Right cardiac atrium (tissue), 5 donors: ENCODE measurements around the gene CPLX4. TPM values are rescaled to one million over a fixed set of nuclear protein-coding genes. Genes with fewer than 3 reads are reported as not detected.
A peak's percentile ranks its signal among the peaks of the same experiment; 100 is the strongest.

ENCODE experiments used
- ATAC-seq, 2 donors: fragments of 200-7000 bp; cut with Tn5 transposase; one replicate each; pipeline versions ENCODE4 v1.8.0 to v1.9.1; 2020; ENCODE audit warnings: moderate library complexity in 2 of 2, mild to moderate bottlenecking in 1 of 2
- DNase-seq, 3 donors: peaks; one replicate each; pipeline ENCODE4 v3.0.0-alpha.2; 2020
- H3K27ac ChIP-seq: one replicate; pipeline ENCODE4 v1.5.1; 2013; ENCODE audit warnings: mild to moderate bottlenecking, low read length, control low read depth, moderate library complexity
- H3K27me3 ChIP-seq: one replicate; pipeline ENCODE4 v1.6.1; 2013; ENCODE audit not compliant: control insufficient read depth, insufficient read depth
- H3K4me1 ChIP-seq: one replicate; pipeline ENCODE4 v1.6.1; 2013; ENCODE audit warnings: low read length; ENCODE audit not compliant: control insufficient read depth, insufficient read depth
- H3K4me3 ChIP-seq: one replicate; pipeline ENCODE4 v1.5.1; 2013; ENCODE audit warnings: low read length, control low read depth
- H3K9me3 ChIP-seq: one replicate; pipeline ENCODE4 v1.6.1; 2013; ENCODE audit warnings: low read length; ENCODE audit not compliant: control insufficient read depth
- WGBS: extraction: QIAGEN DNeasy Blood & Tissue Kit; methylation state at CpG from one replicate; pipeline ENCODE4 v1.1.7; 2013; 5-methylcytosine and 5-hydroxymethylcytosine counted together
- intact Hi-C, 4 donors: fragments of 100-400 bp; cut with DNase I; formaldehyde crosslinking; loops; one replicate each; pipeline versions ENCODE4 v1.11.0 to v1.14.0; 2022 to 2023
- polyA plus RNA-seq: library from polyadenylated mRNA; stranded (reverse); fragments of 200-250 nt; gene quantifications from one replicate; pipeline ENCODE4 v1.2.3, GENCODE V29; 2013
- total RNA-seq, 4 donors: library from RNA; stranded (reverse); fragmentation: NEBNext Ultra II Directional; extraction: Animal tissue kit (Norgen Biotek cat#: 25700); gene quantifications; one replicate each; pipeline ENCODE4 v1.2.1, GENCODE V29; 2021
- donor health status: healthy with polysubstance abuse.
- donor health status: DM: no; HTN: yes; CAD: no.
- donor health status: DM: no; HTN: no; CAD: no.
- donor health status: DM: no; HTN: yes; CAD: no; lungs with severe emphysema.
- donor health status: DM: yes; HTN: yes; CAD: no.

The CPLX4 gene
- total and polyA plus RNA-seq, 5 donors, result not detected

DNA sequence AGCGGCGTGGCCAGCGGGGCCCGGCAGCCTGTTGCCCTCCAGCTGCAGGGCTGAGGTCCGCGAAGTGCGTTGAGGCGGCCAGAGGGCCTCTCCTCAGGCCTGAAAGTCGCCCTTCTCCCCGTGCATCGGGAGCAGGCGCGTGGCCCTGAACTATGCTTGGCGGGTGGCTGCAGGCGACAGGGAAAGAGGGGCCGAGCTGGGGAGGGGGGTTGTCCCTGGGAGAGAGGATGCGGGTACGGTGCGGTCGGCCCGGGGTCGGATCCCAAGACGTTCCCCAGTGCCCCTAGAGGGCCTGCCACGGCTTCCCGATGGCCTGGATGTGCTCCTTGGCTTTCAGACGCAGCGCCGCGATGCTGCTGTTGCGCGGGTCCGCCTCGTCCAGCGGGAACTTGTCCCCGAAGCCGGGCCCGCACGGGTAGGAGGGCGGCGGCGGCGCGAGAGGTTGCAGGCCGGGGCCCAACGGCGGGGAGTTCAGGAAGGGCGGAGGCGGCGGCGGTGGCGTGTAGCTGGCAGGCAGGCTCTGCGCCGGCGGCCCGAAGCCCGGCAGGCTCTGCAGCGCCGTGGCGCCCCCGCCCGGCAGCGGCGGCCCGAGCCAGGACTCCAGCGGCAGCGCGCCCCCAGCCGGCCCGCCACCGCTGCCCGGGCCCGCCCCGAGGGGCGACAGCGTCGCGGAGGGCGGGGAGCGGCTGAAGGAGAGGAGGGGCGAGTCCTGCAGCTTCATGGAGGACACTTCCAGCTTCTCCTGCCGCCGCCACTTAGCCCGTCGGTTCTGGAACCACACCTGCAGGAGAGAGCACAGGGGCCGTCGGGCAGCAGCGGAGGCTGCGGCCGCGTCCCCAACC is 49.5 kb downstream of the CPLX4 start:
- 1% methylated on average over 90 of the region's 90 CpGs for WGBS
- intact Hi-C loops, result no loop called here
- Histone ChIP-seq H3K27me3 (peaks cover 2% of the 10 kb centered on the region), H3K4me3 (peak overlapping the region; percentile 24), H3K9me3 (no peaks in the 10 kb centered on the region), H3K4me1 (no peaks in the 10 kb centered on the region), H3K27ac (no peak overlapping the region)
- peak in 2 of 3 donors; percentile 70 to 71 for DNase-seq
- ATAC-seq, result peak; percentile 48 to 83

DNA sequence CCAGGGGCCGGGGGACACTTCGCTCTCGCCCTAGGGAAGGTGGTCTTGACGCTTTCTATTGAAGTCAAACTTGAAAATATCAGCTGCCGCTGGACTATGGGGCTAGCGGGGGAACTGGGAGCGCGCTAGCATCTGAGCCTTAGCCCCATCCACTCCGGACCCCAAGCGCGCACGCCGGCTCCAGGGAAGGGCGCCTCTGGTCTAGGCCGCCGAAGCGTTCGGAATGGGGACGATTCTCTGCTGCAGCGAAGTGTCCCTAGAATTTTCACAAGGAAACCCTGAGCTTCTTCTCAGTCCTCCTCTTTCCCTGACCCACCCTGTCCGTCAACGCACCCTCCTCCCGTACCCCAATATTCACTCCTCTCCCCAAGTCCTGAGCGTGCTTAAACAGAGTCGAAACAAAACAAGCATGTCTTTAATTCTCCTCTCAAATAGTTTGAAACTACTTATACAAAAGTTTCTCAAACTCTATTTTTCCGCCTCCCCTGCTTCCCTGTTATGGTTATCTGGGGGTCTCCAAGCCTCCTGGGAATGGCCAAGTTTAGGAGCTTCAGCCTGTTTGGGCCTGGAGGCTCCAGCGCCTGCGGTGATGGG is 50.2 kb downstream of the CPLX4 start:
- H3K4me3 ChIP-seq, result no peak overlapping the region
- peaks cover 2% of the 10 kb centered on the region for H3K27me3 ChIP-seq
- no peak for DNase-seq

DNA sequence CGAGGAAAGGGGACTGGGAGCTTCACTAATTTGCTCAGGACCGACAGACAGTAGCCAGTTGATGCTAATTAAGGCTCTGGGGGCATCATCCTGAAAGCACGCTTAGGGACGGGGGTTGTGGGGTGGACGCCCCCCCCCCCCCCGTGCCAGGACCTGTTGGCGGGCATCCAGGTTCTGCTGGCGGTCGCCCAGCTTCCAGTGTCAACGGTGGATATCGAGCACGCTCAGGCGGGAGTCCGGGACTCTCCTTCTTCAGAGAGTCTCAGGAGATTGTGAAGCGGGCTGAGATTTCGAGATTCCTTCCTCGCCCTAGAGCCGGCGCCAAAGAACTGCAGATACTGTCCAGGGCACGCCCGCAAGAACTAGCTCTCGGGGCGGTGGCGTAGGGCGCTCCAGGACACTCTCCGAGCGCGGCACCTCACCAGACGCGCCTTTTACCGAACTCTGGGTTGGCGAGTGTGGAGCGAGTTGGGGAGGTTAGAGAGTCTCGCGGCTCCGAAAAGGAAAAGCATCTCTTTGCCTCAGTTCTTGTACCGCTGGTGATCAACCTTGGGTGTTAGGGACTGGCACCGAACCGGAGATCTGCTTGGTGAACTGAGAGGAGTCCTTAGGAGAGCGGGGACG is 50.8 kb downstream of the CPLX4 start:
- Histone ChIP-seq H3K4me1 (no peaks in the 10 kb centered on the region), H3K9me3 (no peaks in the 10 kb centered on the region), H3K4me3 (no peak overlapping the region), H3K27me3 (peaks cover 2% of the 10 kb centered on the region), H3K27ac (no peak overlapping the region)
- WGBS, result 2% methylated on average over 41 of the region's 41 CpGs
- ATAC-seq (no peak), DNase-seq (no peak)
- intact Hi-C loops, result no loop called here

More for the DNA sequence above, 50.2 kb downstream of the CPLX4 start:
- intact Hi-C loops, result no loop called here
- no peak for ATAC-seq
- no peaks in the 10 kb centered on the region for H3K9me3 ChIP-seq
- H3K27ac ChIP-seq, result no peak overlapping the region
- no peaks in the 10 kb centered on the region for H3K4me1 ChIP-seq
- 8% methylated on average over 28 of the region's 28 CpGs for WGBS

DNA sequence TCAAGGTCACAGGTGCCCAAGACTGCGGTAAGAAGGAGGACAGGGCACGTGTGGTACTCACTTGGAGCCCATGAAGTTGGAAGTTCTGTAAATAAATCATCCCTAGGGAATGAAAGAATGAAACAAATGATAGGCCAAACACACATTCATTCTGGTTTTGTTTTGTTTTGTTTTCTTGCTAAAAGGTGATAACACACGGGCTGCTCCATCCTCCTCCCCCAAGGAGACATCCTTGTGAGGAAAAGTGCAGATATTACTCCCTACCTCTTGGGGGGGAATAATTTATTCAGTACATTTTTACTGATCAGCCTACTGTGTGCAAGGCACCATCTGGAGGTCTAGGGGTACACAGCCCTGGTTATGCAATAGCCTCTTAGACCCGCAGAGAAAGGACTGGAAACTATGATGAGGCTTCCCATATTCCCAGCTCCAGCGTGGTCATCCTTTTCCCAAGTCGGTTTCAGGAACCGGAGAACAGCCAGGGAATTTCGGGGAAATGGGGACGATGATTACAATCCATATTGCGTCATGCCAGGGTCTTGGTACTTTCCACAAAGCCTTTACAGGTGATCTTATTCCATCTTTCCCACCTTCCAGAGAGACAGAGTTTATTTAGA is 51.5 kb downstream of the CPLX4 start:
- H3K27ac ChIP-seq, result no peak overlapping the region
- H3K9me3 ChIP-seq, result no peaks in the 10 kb centered on the region
- H3K4me1 ChIP-seq, result no peaks in the 10 kb centered on the region
- ATAC-seq, result no peak
- peaks cover 2% of the 10 kb centered on the region for H3K27me3 ChIP-seq
- no peak overlapping the region for H3K4me3 ChIP-seq
- no peak for DNase-seq
- intact Hi-C loops, result no loop called here
- 5% methylated on average over 10 of the region's 10 CpGs for WGBS

DNA sequence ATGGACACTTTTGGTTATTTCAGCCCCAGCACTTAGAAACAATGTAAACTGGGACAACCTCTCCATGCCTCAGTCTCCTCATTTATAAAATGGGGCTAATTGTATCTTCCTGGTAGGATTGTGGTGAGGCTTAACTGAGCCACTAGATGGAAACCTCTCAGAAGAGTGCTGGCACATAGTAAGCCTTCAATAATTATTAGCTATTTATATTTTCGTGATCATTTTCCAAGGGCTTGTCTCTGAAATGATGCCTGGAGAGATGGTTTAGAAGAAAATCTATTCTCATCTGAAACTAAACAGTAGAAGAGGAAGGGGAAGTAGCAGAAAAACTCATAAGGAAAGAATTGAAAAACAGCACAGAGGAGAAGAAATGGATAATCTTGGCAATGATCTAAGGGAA is 52.0 kb downstream of the CPLX4 start:
- ATAC-seq, result no peak
- intact Hi-C loops, result no loop called here
- WGBS, result 13% methylated on average over 1 of the region's 1 CpG
- Histone ChIP-seq H3K9me3 (no peaks in the 10 kb centered on the region), H3K4me1 (no peaks in the 10 kb centered on the region), H3K27me3 (peaks cover 2% of the 10 kb centered on the region), H3K4me3 (no peak overlapping the region), H3K27ac (no peak overlapping the region)
- no peak for DNase-seq

DNA sequence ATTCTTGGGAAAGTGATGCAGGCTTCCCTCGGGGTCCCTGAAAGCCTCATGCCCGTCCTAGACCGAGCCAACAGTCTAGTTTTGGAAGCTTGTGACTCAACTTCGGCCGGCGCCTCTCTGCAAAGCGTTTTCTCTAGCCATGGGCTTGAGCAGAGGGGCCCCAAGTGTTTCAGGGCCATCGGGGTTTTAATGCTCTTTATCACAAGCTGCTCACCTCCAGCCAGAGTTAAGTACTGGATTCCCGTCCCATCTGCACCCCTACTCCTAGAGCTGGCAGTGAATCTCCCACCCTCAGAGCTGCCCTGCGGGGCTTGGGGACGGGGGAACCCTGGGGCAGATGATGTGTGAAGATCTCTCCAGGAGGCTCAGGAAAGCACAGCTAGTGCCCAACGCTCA is 52.5 kb downstream of the CPLX4 start:
- no peak for ATAC-seq
- WGBS, result 7% methylated on average over 12 of the region's 12 CpGs
- Histone ChIP-seq H3K4me3 (no peak overlapping the region), H3K27ac (no peak overlapping the region), H3K27me3 (peaks cover 2% of the 10 kb centered on the region), H3K9me3 (no peaks in the 10 kb centered on the region), H3K4me1 (no peaks in the 10 kb centered on the region)
- no peak for DNase-seq
- intact Hi-C loops, result no loop called here

DNA sequence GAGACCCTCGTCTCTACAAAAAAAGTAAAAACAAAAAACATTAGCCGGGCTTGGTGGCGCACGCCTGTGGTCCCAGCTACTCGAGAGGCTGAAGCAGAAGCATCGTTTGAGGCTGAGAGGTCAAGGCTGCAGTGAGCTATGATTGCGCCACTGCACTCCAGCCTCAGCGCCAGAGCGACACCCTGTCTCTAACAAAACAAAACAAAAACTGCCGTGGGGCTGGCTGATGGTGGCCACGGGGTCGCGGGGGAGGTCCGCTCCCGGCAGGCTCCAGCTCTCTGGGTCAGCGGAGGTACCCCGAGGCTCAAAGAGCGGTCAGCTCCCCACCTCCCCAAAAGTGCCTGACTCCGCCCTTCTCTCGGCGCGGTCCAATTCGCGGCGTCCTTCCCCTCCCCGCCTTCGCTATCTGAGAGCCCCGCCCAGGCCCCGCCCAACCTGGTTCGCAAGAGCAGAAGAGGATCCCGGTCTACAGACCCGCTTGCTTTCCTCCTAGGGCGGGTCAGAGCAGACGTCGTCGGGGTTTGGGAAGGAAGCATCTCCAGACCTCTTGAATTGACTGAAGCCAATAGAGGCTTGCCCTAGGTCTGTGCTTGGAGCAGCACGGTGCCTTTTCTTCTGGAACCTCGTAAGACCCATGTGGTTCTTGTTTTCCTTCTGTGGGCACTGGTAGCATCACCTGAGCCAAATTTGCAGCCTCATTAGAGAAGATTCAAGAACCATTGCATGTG is 53.0 kb downstream of the CPLX4 start:
- Histone ChIP-seq H3K9me3 (no peaks in the 10 kb centered on the region), H3K4me3 (peak overlapping the region; percentile 11), H3K27me3 (peaks cover 2% of the 10 kb centered on the region), H3K27ac (no peak overlapping the region), H3K4me1 (no peaks in the 10 kb centered on the region)
- ATAC-seq, result no peak
- intact Hi-C loops, result no loop called here
- WGBS, result 2% methylated on average over 38 of the region's 38 CpGs
- DNase-seq, result peak in 2 of 3 donors; percentile 46 to 55

DNA sequence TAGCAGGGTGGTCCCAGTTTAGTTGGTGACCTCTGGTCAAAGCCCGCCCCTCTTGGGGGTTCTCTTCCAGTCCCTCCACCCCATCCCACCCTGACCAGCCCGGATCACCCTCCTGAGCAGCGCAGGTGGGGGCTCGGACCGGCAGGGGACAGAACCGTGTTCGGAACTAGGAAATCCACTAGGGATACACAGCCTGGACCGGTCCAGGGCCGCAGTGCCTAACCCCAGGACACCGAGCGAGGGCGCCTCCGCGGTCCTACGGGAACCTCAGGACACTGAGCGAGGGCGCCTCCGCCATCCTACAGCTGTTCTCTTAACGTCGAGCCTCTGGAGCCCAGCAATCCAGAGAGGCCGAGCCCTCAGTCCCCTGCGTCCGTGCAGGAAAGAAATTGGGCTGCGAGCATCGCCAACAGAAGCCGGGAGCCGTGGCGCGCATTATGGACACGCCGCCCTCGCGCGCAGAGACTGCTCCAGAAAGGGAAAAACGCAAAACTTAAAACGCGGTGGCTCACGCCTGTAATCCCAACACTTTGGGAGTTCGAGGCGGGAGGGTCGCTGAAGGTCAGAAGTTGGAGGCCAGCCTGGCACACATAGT is 53.7 kb downstream of the CPLX4 start:
- Histone ChIP-seq H3K4me3 (no peak overlapping the region), H3K4me1 (no peaks in the 10 kb centered on the region), H3K27ac (no peak overlapping the region), H3K27me3 (peaks cover 2% of the 10 kb centered on the region), H3K9me3 (no peaks in the 10 kb centered on the region)
- DNase-seq (no peak), ATAC-seq (no peak)
- intact Hi-C loops, result no loop called here
- 3% methylated on average over 41 of the region's 41 CpGs for WGBS

DNA sequence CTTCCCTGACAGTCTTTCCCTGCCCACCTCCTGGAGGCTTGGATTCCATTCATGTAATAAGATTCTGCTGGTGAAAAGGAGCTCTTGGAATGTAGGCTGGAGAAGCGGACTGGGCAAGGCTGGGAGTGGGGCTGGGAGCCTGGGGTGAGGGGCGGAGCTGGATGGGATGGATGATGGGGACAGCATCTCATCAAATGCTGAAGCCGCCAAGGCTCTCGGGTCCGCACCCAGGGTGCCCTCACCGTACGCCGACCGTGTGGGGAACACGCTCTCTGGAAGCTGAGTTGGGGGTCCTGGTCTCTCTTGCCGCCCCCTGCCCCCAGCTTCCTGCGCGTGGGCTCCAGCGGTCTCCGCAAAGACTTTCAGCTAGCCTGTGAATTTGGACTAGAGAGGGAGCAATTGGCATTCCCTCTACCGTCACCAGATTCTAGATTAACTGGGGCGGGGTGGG is 54.3 kb downstream of the CPLX4 start:
- Histone ChIP-seq H3K4me1 (no peaks in the 10 kb centered on the region), H3K9me3 (no peaks in the 10 kb centered on the region), H3K4me3 (no peak overlapping the region), H3K27me3 (peaks cover 2% of the 10 kb centered on the region), H3K27ac (no peak overlapping the region)
- ATAC-seq (no peak), DNase-seq (no peak)
- intact Hi-C loops, result no loop called here
- 5% methylated on average over 17 of the region's 17 CpGs for WGBS

DNA sequence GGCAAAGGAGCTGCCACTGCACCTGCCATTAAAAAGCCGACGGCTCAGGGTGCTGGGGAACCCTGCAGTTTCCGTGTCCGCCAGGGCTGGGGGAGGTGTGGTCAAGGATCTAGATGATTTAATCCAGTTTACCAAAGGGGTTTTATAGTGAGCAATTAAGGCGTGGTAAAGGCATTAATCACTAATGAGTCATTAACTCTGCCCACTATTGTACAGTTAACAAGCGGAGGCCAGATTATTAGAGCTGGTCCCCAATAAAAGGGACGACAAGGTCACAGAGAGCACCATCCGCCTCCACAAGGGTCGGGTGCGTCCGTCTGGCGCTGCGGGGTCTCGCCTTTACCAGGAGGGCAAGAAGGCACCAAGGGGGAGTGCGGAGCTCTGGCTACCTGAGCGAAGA is 54.8 kb downstream of the CPLX4 start:
- H3K9me3 ChIP-seq, result no peaks in the 10 kb centered on the region
- H3K4me3 ChIP-seq, result no peak overlapping the region
- peaks cover 2% of the 10 kb centered on the region for H3K27me3 ChIP-seq
- ATAC-seq (no peak), DNase-seq (no peak)
- H3K4me1 ChIP-seq, result no peaks in the 10 kb centered on the region
- intact Hi-C loops, result no loop called here
- WGBS, result 6% methylated on average over 16 of the region's 16 CpGs
- H3K27ac ChIP-seq, result no peak overlapping the region
